Neural cell (in vitro differentiated cells): Measurements from ENCODE around the gene SPNS1. TPM values are rescaled to one million over a fixed set of nuclear protein-coding genes. Genes with fewer than 3 reads are reported as not detected.

ENCODE experiments used
- H2AFZ ChIP-seq: fragments of 200-600, 300-800 bp; sonication (generic), shearing (Covaris generic); 2 replicates; pipeline ENCODE4 v1.6.0; 2014; ENCODE audit warnings: low read depth, mild to moderate bottlenecking, antibody characterized with exemption, low read length, moderate library complexity
- H3F3A ChIP-seq: fragments of 200-600 bp; shearing (Covaris generic); 2 replicates; pipeline ENCODE4 v1.6.1; 2016; ENCODE audit warnings: mild to moderate bottlenecking, moderate library complexity, mixed read lengths, antibody characterized with exemption, low read length; ENCODE audit not compliant: insufficient read depth, poor library complexity, severe bottlenecking
- H3K27ac ChIP-seq: fragments of 200-600, 300-800 bp; sonication (generic), shearing (Covaris generic); 2 replicates; pipeline ENCODE4 v1.5.1; 2014; ENCODE audit warnings: mild to moderate bottlenecking, low read length, moderate library complexity
- H3K27me3 ChIP-seq: fragments of 300-800, 200-600 bp; sonication (generic), shearing (Covaris generic); 2 replicates; pipeline ENCODE4 v1.6.0; 2014; ENCODE audit warnings: mild to moderate bottlenecking, low read depth, low read length, moderate library complexity; ENCODE audit not compliant: insufficient read depth
- H3K36me3 ChIP-seq: fragments of 300-800, 200-600 bp; sonication (generic), shearing (Covaris generic); 2 replicates; pipeline ENCODE4 v1.5.1; 2014; ENCODE audit warnings: mild to moderate bottlenecking, antibody characterized with exemption, low read length, moderate library complexity; ENCODE audit not compliant: insufficient read depth
- H3K4me2 ChIP-seq: fragments of 300-800, 200-600 bp; sonication (generic), shearing (Covaris generic); 2 replicates; pipeline ENCODE4 v1.6.0; 2014; ENCODE audit warnings: mild to moderate bottlenecking, low read length
- H3K4me3 ChIP-seq: fragments of 300-800, 200-600 bp; sonication (generic), shearing (Covaris generic); 2 replicates; pipeline ENCODE4 v1.5.1; 2014; ENCODE audit warnings: mild to moderate bottlenecking, low read length, moderate library complexity
- H3K79me2 ChIP-seq: fragments of 200-600 bp; shearing (Covaris generic); replicated peaks from 2 replicates; pipeline ENCODE4 v1.6.0; 2014; ENCODE audit warnings: mild to moderate bottlenecking, low read length, moderate library complexity; ENCODE audit not compliant: insufficient read depth
- H3K9ac ChIP-seq: fragments of 300-800, 200-600 bp; sonication (generic), shearing (Covaris generic); 2 replicates; pipeline ENCODE4 v1.6.1; 2016; ENCODE audit warnings: mild to moderate bottlenecking, low read length, mixed read lengths
- H3K9me2 ChIP-seq: fragments of 200-600 bp; shearing (Covaris generic); 2 replicates; pipeline ENCODE4 v1.6.1; 2016; ENCODE audit warnings: mild to moderate bottlenecking, low read length, mixed read lengths; ENCODE audit not compliant: insufficient read depth
- H3K9me3 ChIP-seq: fragments of 200-600, 300-800 bp; sonication (generic), shearing (Covaris generic); 2 replicates; pipeline ENCODE4 v1.6.1; 2016; ENCODE audit warnings: mild to moderate bottlenecking, mixed run types, low read length, moderate library complexity, mixed read lengths
- H4K20me1 ChIP-seq: fragments of 200-600 bp; shearing (Covaris generic); 2 replicates; pipeline ENCODE4 v1.6.1; 2016; ENCODE audit warnings: mild to moderate bottlenecking, mixed run types; ENCODE audit not compliant: insufficient read depth
- EP300 ChIP-seq: fragments of 450-650 bp; conservative IDR thresholded peaks from 2 replicates; pipeline ENCODE4 v1.6.1; 2014; ENCODE audit warnings: antibody characterized with exemption, mild to moderate bottlenecking, moderate library complexity; ENCODE audit not compliant: poor library complexity, severe bottlenecking
- EZH2 ChIP-seq: fragments of 200-600, 300-800 bp; shearing (Covaris generic), sonication (generic); IDR thresholded peaks from 2 replicates; pipeline ENCODE4 v1.6.1; 2014; ENCODE audit warnings: antibody characterized with exemption, low read length, borderline replicate concordance, mild to moderate bottlenecking; ENCODE audit not compliant: insufficient read depth, poor library complexity, severe bottlenecking
- MXI1 ChIP-seq: fragments of 450-650 bp; conservative IDR thresholded peaks from 2 replicates; pipeline ENCODE4 v1.6.1; 2014; ENCODE audit warnings: antibody characterized with exemption, mild to moderate bottlenecking; ENCODE audit not compliant: poor library complexity, severe bottlenecking
- POLR2AphosphoS5 ChIP-seq: IDR thresholded peaks from 2 replicates; pipeline ENCODE4 v1.6.1; 2012
- RAD21 ChIP-seq: fragments of 450-650 bp; conservative IDR thresholded peaks from 2 replicates; pipeline ENCODE4 v1.6.1; 2014; ENCODE audit warnings: antibody characterized with exemption, mild to moderate bottlenecking, moderate library complexity
- SMC3 ChIP-seq: fragments of 450-650 bp; conservative IDR thresholded peaks from 2 replicates; pipeline ENCODE4 v1.6.1; 2014; ENCODE audit warnings: antibody characterized with exemption, mild to moderate bottlenecking, moderate library complexity; ENCODE audit not compliant: poor library complexity
- TAF1 ChIP-seq: IDR thresholded peaks from 2 replicates; pipeline ENCODE4 v1.6.1; 2012; ENCODE audit warnings: low read depth
- polyA plus RNA-seq: library from polyadenylated mRNA; depleted of rRNA; stranded (reverse); fragments of >200 nt; gene quantifications from 2 replicates; pipeline ENCODE4 v1.2.3, GENCODE V29; 2014
- TF ChIP-seq, protein P1 (sequence below): fragments of 450-650 bp; IDR thresholded peaks from 2 replicates; pipeline ENCODE4 v1.5.1; 2014; ENCODE audit warnings: antibody characterized with exemption, mild to moderate bottlenecking, moderate library complexity; ENCODE audit not compliant: poor library complexity, severe bottlenecking
- TF ChIP-seq, protein P2 (sequence below): IDR thresholded peaks from 2 replicates; pipeline ENCODE4 v1.6.1; 2012; ENCODE audit warnings: borderline replicate concordance

Gene SPNS1
- polyA plus RNA-seq, 1 donor from 2014 or later: 41.6 TPM

DNA sequence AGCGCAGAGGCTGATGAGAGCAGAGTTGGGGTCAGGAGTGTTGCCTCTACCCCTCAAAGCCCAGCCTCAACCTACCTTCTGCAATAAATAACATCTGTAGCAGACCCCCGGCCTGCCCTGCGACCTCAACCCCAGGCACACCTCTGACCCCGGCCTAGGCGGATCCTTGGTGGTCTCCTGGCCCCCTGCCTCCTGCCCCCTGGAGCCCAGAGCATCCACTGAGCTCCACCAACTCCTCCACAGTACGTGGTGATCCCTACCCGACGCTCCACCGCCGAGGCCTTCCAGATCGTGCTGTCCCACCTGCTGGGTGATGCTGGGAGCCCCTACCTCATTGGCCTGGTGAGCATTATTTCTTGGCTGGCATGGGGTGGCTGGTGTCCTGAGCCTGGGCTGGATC, 8.4 kb downstream of the SPNS1 start:
- Histone ChIP-seq H3K27me3 (no peaks in the 10 kb centered on the region), H3F3A (no peaks in the 10 kb centered on the region), H3K4me2 (no peak overlapping the region), H3K4me3 (no peak overlapping the region), H3K9me3 (no peaks in the 10 kb centered on the region), H3K9ac (no peak overlapping the region), H3K9me2 (no peaks in the 10 kb centered on the region), H3K36me3 (no peaks in the 10 kb centered on the region), H3K79me2 (no peaks in the 10 kb centered on the region), H3K27ac (no peak overlapping the region), H4K20me1 (no peaks in the 10 kb centered on the region), H2AFZ (no peak overlapping the region)
- TF ChIP-seq, protein P1, sequence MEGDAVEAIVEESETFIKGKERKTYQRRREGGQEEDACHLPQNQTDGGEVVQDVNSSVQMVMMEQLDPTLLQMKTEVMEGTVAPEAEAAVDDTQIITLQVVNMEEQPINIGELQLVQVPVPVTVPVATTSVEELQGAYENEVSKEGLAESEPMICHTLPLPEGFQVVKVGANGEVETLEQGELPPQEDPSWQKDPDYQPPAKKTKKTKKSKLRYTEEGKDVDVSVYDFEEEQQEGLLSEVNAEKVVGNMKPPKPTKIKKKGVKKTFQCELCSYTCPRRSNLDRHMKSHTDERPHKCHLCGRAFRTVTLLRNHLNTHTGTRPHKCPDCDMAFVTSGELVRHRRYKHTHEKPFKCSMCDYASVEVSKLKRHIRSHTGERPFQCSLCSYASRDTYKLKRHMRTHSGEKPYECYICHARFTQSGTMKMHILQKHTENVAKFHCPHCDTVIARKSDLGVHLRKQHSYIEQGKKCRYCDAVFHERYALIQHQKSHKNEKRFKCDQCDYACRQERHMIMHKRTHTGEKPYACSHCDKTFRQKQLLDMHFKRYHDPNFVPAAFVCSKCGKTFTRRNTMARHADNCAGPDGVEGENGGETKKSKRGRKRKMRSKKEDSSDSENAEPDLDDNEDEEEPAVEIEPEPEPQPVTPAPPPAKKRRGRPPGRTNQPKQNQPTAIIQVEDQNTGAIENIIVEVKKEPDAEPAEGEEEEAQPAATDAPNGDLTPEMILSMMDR: no peak
- TF ChIP-seq EP300 (no peak), TAF1 (no peak), RAD21 (no peak), EZH2 (no peak), SMC3 (no peak), MXI1 (no peak), POLR2AphosphoS5 (no peak)
- TF ChIP-seq, protein P2, sequence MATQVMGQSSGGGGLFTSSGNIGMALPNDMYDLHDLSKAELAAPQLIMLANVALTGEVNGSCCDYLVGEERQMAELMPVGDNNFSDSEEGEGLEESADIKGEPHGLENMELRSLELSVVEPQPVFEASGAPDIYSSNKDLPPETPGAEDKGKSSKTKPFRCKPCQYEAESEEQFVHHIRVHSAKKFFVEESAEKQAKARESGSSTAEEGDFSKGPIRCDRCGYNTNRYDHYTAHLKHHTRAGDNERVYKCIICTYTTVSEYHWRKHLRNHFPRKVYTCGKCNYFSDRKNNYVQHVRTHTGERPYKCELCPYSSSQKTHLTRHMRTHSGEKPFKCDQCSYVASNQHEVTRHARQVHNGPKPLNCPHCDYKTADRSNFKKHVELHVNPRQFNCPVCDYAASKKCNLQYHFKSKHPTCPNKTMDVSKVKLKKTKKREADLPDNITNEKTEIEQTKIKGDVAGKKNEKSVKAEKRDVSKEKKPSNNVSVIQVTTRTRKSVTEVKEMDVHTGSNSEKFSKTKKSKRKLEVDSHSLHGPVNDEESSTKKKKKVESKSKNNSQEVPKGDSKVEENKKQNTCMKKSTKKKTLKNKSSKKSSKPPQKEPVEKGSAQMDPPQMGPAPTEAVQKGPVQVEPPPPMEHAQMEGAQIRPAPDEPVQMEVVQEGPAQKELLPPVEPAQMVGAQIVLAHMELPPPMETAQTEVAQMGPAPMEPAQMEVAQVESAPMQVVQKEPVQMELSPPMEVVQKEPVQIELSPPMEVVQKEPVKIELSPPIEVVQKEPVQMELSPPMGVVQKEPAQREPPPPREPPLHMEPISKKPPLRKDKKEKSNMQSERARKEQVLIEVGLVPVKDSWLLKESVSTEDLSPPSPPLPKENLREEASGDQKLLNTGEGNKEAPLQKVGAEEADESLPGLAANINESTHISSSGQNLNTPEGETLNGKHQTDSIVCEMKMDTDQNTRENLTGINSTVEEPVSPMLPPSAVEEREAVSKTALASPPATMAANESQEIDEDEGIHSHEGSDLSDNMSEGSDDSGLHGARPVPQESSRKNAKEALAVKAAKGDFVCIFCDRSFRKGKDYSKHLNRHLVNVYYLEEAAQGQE: no peak

DNA sequence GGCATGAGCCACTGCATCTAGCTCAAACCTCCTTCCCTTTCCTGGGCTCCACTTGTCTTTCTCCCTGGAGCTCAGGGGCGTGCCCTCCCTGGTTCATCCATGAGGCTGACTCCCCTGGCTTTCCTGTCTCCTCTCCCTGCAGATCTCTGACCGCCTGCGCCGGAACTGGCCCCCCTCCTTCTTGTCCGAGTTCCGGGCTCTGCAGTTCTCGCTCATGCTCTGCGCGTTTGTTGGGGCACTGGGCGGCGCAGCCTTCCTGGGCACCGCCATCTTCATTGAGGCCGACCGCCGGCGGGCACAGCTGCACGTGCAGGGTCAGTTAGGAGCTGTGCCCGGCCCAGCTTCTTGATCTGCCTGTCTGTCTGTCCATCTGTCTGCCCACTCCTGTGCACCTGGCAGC, 9.1 kb downstream of the SPNS1 start:
- H3K27ac ChIP-seq: no peak overlapping the region
- H3K79me2 ChIP-seq: no peaks in the 10 kb centered on the region
- H3K4me3 ChIP-seq: no peak overlapping the region
- H3K9me3 ChIP-seq: no peaks in the 10 kb centered on the region
- H3F3A ChIP-seq: no peaks in the 10 kb centered on the region
- H4K20me1 ChIP-seq: no peaks in the 10 kb centered on the region
- no peaks in the 10 kb centered on the region for H3K36me3 ChIP-seq
- H3K9me2 ChIP-seq: no peaks in the 10 kb centered on the region
- TF ChIP-seq EP300 (no peak), SMC3 (no peak), EZH2 (no peak), POLR2AphosphoS5 (no peak), TAF1 (no peak), MXI1 (no peak), RAD21 (no peak)
- TF ChIP-seq, protein P2: no peak
- TF ChIP-seq, protein P1: no peak
- H3K9ac ChIP-seq: no peak overlapping the region
- no peaks in the 10 kb centered on the region for H3K27me3 ChIP-seq
- no peak overlapping the region for H3K4me2 ChIP-seq
- H2AFZ ChIP-seq: no peak overlapping the region
